Parathyroid adenoma (tissue), 2 donors: Measurements from ENCODE around the gene MCUR1.
"Not testable (repeated sequence)": the region's sequence is repeated elsewhere in the genome, so short reads cannot be mapped to it uniquely, and the experiment has no call there.

ENCODE experiments used
- H2AFZ ChIP-seq: fragments of 300-600 bp; sonication (generic); one replicate; pipeline ENCODE4 v1.7.0; 2017; ENCODE audit warnings: antibody characterized with exemption, mild to moderate bottlenecking
- H3K27ac ChIP-seq: fragments of 300-600 bp; sonication (generic); one replicate; pipeline ENCODE4 v1.7.0; 2017
- H3K27me3 ChIP-seq: fragments of 300-600 bp; sonication (generic); one replicate; pipeline ENCODE4 v1.7.0; 2017; ENCODE audit warnings: low read length; ENCODE audit not compliant: control insufficient read depth, insufficient read depth
- H3K36me3 ChIP-seq: fragments of 300-600 bp; sonication (generic); one replicate; pipeline ENCODE4 v1.7.0; 2017; ENCODE audit warnings: low read length; ENCODE audit not compliant: control insufficient read depth, insufficient read depth
- H3K4me1 ChIP-seq: fragments of 300-600 bp; sonication (generic); one replicate; pipeline ENCODE4 v1.7.0; 2017; ENCODE audit warnings: control low read depth
- H3K4me2 ChIP-seq: fragments of 300-600 bp; sonication (generic); one replicate; pipeline ENCODE4 v1.7.0; 2017; ENCODE audit warnings: low read length
- H3K4me3 ChIP-seq: fragments of 300-600 bp; sonication (generic); one replicate; pipeline ENCODE4 v1.7.0; 2017; ENCODE audit warnings: low read depth, low read length
- H3K79me2 ChIP-seq: fragments of 300-600 bp; sonication (generic); one replicate; pipeline ENCODE4 v1.7.0; 2017; ENCODE audit warnings: control low read depth
- H3K9ac ChIP-seq: fragments of 300-600 bp; sonication (generic); one replicate; pipeline ENCODE4 v1.7.0; 2017; ENCODE audit warnings: mild to moderate bottlenecking
- H3K9me3 ChIP-seq: fragments of 300-600 bp; sonication (generic); one replicate; pipeline ENCODE4 v1.7.0; 2017; ENCODE audit warnings: low read length; ENCODE audit not compliant: control insufficient read depth
- CTCF ChIP-seq: fragments of 300-600 bp; sonication (generic); IDR thresholded peaks from one replicate; pipeline ENCODE4 v1.7.0; 2017; ENCODE audit warnings: antibody characterized with exemption, mild to moderate bottlenecking
- donor health status: primary hyperparathyroidism.

The MCUR1 gene

GRCh38 chr6:13778028-13778427 lies 36.3 kb downstream of the MCUR1 start:
- H3K9ac ChIP-seq = no peak overlapping the region

GRCh38 chr6:13776602-13777001 lies 37.8 kb downstream of the MCUR1 start:
- H3K4me1 ChIP-seq = no peaks in the 10 kb centered on the region
- H3K4me3 ChIP-seq = no peak overlapping the region
- H3K27me3 ChIP-seq = no peaks in the 10 kb centered on the region
- TF ChIP-seq CTCF = no peak
- H3K36me3 ChIP-seq = no peaks in the 10 kb centered on the region
- no peak overlapping the region for H2AFZ ChIP-seq
- no peaks in the 10 kb centered on the region for H3K9me3 ChIP-seq
- H3K4me2 ChIP-seq = no peak overlapping the region
- no peaks in the 10 kb centered on the region for H3K79me2 ChIP-seq
- no peak overlapping the region for H3K27ac ChIP-seq
- no peak overlapping the region for H3K9ac ChIP-seq

More at GRCh38 chr6:13778028-13778427, 36.3 kb downstream of the MCUR1 start:
- no peaks in the 10 kb centered on the region for H3K4me1 ChIP-seq
- no peak for TF ChIP-seq CTCF
- no peaks in the 10 kb centered on the region for H3K27me3 ChIP-seq
- H3K4me2 ChIP-seq = no peak overlapping the region
- no peaks in the 10 kb centered on the region for H3K79me2 ChIP-seq
- no peaks in the 10 kb centered on the region for H3K9me3 ChIP-seq
- H3K4me3 ChIP-seq = no peak overlapping the region
- no peak overlapping the region for H2AFZ ChIP-seq
- no peak overlapping the region for H3K27ac ChIP-seq
- H3K36me3 ChIP-seq = no peaks in the 10 kb centered on the region

GRCh38 chr6:13775466-13775865 lies 38.9 kb downstream of the MCUR1 start:
- H3K4me1 ChIP-seq, H3K79me2 ChIP-seq, H3K9ac ChIP-seq, H2AFZ ChIP-seq, H3K4me2 ChIP-seq, H3K4me3 ChIP-seq, H3K36me3 ChIP-seq, H3K9me3 ChIP-seq, H3K27me3 ChIP-seq, H3K27ac ChIP-seq: not testable (repeated sequence)

GRCh38 chr6:13772358-13773030 lies 41.9 kb downstream of the MCUR1 start:
- not testable (repeated sequence) for H3K9me3 ChIP-seq, H2AFZ ChIP-seq, H3K27me3 ChIP-seq, H3K4me1 ChIP-seq, H3K9ac ChIP-seq, H3K36me3 ChIP-seq, H3K79me2 ChIP-seq, H3K4me2 ChIP-seq, H3K27ac ChIP-seq, H3K4me3 ChIP-seq

- no peaks in the 10 kb centered on the region for H3K79me2 ChIP-seq
- H3K27ac ChIP-seq = no peak overlapping the region
- no peak overlapping the region for H3K9ac ChIP-seq
- no peak overlapping the region for H3K4me2 ChIP-seq
- H3K9me3 ChIP-seq = no peaks in the 10 kb centered on the region
- no peak overlapping the region for H2AFZ ChIP-seq
- H3K4me3 ChIP-seq = no peak overlapping the region
- no peaks in the 10 kb centered on the region for H3K4me1 ChIP-seq
- no peaks in the 10 kb centered on the region for H3K36me3 ChIP-seq
- no peak for TF ChIP-seq CTCF
- no peaks in the 10 kb centered on the region for H3K27me3 ChIP-seq
Measured at GRCh38 chr6:13769655-13770053, 44.7 kb downstream of the MCUR1 start.
